Measurements from ENCODE around the gene PIK3IP1.

- peak; percentile 58 for TF ChIP-seq SP1 (IDR thresholded peaks at IDR 0.05)
- TF ChIP-seq, protein P1, sequence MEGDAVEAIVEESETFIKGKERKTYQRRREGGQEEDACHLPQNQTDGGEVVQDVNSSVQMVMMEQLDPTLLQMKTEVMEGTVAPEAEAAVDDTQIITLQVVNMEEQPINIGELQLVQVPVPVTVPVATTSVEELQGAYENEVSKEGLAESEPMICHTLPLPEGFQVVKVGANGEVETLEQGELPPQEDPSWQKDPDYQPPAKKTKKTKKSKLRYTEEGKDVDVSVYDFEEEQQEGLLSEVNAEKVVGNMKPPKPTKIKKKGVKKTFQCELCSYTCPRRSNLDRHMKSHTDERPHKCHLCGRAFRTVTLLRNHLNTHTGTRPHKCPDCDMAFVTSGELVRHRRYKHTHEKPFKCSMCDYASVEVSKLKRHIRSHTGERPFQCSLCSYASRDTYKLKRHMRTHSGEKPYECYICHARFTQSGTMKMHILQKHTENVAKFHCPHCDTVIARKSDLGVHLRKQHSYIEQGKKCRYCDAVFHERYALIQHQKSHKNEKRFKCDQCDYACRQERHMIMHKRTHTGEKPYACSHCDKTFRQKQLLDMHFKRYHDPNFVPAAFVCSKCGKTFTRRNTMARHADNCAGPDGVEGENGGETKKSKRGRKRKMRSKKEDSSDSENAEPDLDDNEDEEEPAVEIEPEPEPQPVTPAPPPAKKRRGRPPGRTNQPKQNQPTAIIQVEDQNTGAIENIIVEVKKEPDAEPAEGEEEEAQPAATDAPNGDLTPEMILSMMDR (IDR thresholded peaks at IDR 0.05; ENCODE audit: low read depth, low read length, missing input control) = no peak
- TF ChIP-seq YY1 (IDR thresholded peaks at IDR 0.05) = no peak
- no peak for TF ChIP-seq MAX (IDR thresholded peaks at IDR 0.05)
- no peak for TF ChIP-seq REST (IDR thresholded peaks at IDR 0.05)
- no peak for TF ChIP-seq ATF3 (IDR thresholded peaks at IDR 0.05)
- TF ChIP-seq HNF4G (IDR thresholded peaks at IDR 0.05) = no peak
- no peak for TF ChIP-seq TAF1 (conservative IDR thresholded peaks at IDR 0.05)
- TF ChIP-seq GABPA (IDR thresholded peaks at IDR 0.05 in 1 of 2, conservative IDR thresholded peaks at IDR 0.05 in 1 of 2) = no peak
These were observed 5.7 kb downstream of the PIK3IP1 start for GRCh38 chr22:31286360-31287255.
